Right cardiac atrium (tissue), 5 donors: ENCODE measurements around the gene WDR49. TPM values are rescaled to one million over a fixed set of nuclear protein-coding genes. Genes with fewer than 3 reads are reported as not detected.
"Not testable (repeated sequence)": the region's sequence is repeated elsewhere in the genome, so short reads cannot be mapped to it uniquely, and the experiment has no call there.

Experiments used
- ATAC-seq, 2 donors: fragments of 200-7000 bp; cut with Tn5 transposase; one replicate each; pipeline versions ENCODE4 v1.8.0 to v1.9.1; 2020; ENCODE audit warnings: moderate library complexity in 2 of 2, mild to moderate bottlenecking in 1 of 2
- DNase-seq, 3 donors: peaks; one replicate each; pipeline ENCODE4 v3.0.0-alpha.2; 2020
- H3K27ac ChIP-seq: one replicate; pipeline ENCODE4 v1.5.1; 2013; ENCODE audit warnings: mild to moderate bottlenecking, low read length, control low read depth, moderate library complexity
- H3K27me3 ChIP-seq: one replicate; pipeline ENCODE4 v1.6.1; 2013; ENCODE audit not compliant: control insufficient read depth, insufficient read depth
- H3K4me1 ChIP-seq: one replicate; pipeline ENCODE4 v1.6.1; 2013; ENCODE audit warnings: low read length; ENCODE audit not compliant: control insufficient read depth, insufficient read depth
- H3K4me3 ChIP-seq: one replicate; pipeline ENCODE4 v1.5.1; 2013; ENCODE audit warnings: low read length, control low read depth
- H3K9me3 ChIP-seq: one replicate; pipeline ENCODE4 v1.6.1; 2013; ENCODE audit warnings: low read length; ENCODE audit not compliant: control insufficient read depth
- WGBS: extraction: QIAGEN DNeasy Blood & Tissue Kit; methylation state at CpG from one replicate; pipeline ENCODE4 v1.1.7; 2013; 5-methylcytosine and 5-hydroxymethylcytosine counted together
- intact Hi-C, 4 donors: fragments of 100-400 bp; cut with DNase I; formaldehyde crosslinking; loops; one replicate each; pipeline versions ENCODE4 v1.11.0 to v1.14.0; 2022 to 2023
- polyA plus RNA-seq: library from polyadenylated mRNA; stranded (reverse); fragments of 200-250 nt; gene quantifications from one replicate; pipeline ENCODE4 v1.2.3, GENCODE V29; 2013
- total RNA-seq, 4 donors: library from RNA; stranded (reverse); fragmentation: NEBNext Ultra II Directional; extraction: Animal tissue kit (Norgen Biotek cat#: 25700); gene quantifications; one replicate each; pipeline ENCODE4 v1.2.1, GENCODE V29; 2021
- donor health status: healthy with polysubstance abuse.
- donor health status: DM: no; HTN: yes; CAD: no.
- donor health status: DM: no; HTN: no; CAD: no.
- donor health status: DM: no; HTN: yes; CAD: no; lungs with severe emphysema.
- donor health status: DM: yes; HTN: yes; CAD: no.

WDR49 gene
- total and polyA plus RNA-seq, 5 donors: 4.4 to 29.6 (median 25.3) TPM

GRCh38 chr3:167615030-167615429 is 38.7 kb downstream of the WDR49 start:
- intact Hi-C loops: no loop called here
- no peak for DNase-seq
- Histone ChIP-seq H3K4me1 (no peaks in the 10 kb centered on the region), H3K9me3 (no peaks in the 10 kb centered on the region), H3K27ac (no peak overlapping the region), H3K27me3 (no peaks in the 10 kb centered on the region), H3K4me3 (no peak overlapping the region)
- ATAC-seq: no peak
- WGBS: 84% methylated on average over 3 of the region's 3 CpGs

DNA sequence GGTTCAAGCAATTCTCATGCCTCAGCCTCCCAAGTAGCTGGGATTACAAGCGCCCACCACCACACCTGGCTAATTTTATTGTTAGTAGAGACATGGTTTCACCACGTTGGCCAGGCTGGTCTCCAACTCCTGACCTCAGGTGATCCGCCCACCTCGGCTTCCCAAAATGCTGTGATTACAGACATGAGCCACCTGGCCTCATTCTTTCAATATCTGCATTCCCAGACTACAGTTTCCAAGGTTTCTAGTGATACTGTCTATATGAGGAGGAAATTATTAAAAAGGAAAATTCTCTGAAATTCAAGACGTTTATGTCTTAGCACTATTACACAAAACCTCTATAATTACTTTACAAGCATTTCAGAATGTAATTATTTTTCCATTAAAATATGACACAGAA is 39.5 kb downstream of the WDR49 start:
- not testable (repeated sequence) for ATAC-seq, DNase-seq

DNA sequence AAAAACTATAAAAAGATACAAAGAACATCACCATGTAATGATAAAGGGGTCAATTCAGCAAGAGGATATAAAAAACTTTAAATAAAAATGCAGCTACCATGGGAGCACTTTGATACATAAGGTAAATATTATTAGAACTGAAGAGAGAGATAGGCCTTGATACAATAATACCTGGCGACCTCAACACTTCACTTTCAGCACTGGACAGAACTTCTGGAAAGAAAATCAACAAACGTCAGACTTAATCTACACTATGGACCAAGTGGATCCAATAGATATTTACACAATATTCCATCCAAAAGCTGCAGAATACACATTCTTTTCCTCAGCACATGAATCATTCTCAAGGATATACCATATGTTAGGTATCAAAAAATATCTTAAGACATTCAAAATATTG is 42.0 kb downstream of the WDR49 start:
- intact Hi-C loops: no loop called here
- WGBS: 51% methylated on average over 2 of the region's 2 CpGs
- no peaks in the 10 kb centered on the region for H3K27me3 ChIP-seq
- DNase-seq (no peak), ATAC-seq (no peak)
- no peak overlapping the region for H3K27ac ChIP-seq
- no peaks in the 10 kb centered on the region for H3K9me3 ChIP-seq
- no peak overlapping the region for H3K4me3 ChIP-seq
- no peaks in the 10 kb centered on the region for H3K4me1 ChIP-seq

More for the DNA sequence above, 39.5 kb downstream of the WDR49 start:
- H3K9me3 ChIP-seq, H3K27me3 ChIP-seq, H3K4me3 ChIP-seq, H3K27ac ChIP-seq, intact Hi-C loops, H3K4me1 ChIP-seq: not testable (repeated sequence)
- WGBS: 64% methylated on average over 5 of the region's 5 CpGs

- intact Hi-C loops: no loop called here
- no peak overlapping the region for H3K27ac ChIP-seq
Observed at GRCh38 chr3:167609156-167609555, 44.6 kb downstream of the WDR49 start.

GRCh38 chr3:167606836-167607235 is 46.9 kb downstream of the WDR49 start:
- Histone ChIP-seq H3K27ac (no peak overlapping the region), H3K4me3 (no peak overlapping the region), H3K27me3 (no peaks in the 10 kb centered on the region), H3K9me3 (no peaks in the 10 kb centered on the region), H3K4me1 (no peaks in the 10 kb centered on the region)
- no peak for DNase-seq
- intact Hi-C loops: no loop called here
- 92% methylated on average over 3 of the region's 3 CpGs for WGBS
- ATAC-seq: no peak

More at GRCh38 chr3:167609156-167609555, 44.6 kb downstream of the WDR49 start:
- H3K4me3 ChIP-seq: no peak overlapping the region
- 84% methylated on average over 5 of the region's 5 CpGs for WGBS
- no peaks in the 10 kb centered on the region for H3K27me3 ChIP-seq
- no peaks in the 10 kb centered on the region for H3K9me3 ChIP-seq
- H3K4me1 ChIP-seq: no peaks in the 10 kb centered on the region
- DNase-seq (no peak), ATAC-seq (no peak)

- intact Hi-C loops: no loop called here
- WGBS: 70% methylated on average over 2 of the region's 2 CpGs
- Histone ChIP-seq H3K9me3 (no peaks in the 10 kb centered on the region), H3K27ac (no peak overlapping the region), H3K27me3 (no peaks in the 10 kb centered on the region), H3K4me3 (no peak overlapping the region), H3K4me1 (no peaks in the 10 kb centered on the region)
- DNase-seq: no peak
- ATAC-seq: no peak
Observed at GRCh38 chr3:167605871-167606270, 47.9 kb downstream of the WDR49 start.

GRCh38 chr3:167602041-167602440 is 51.7 kb downstream of the WDR49 start:
- ATAC-seq: no peak
- no peak overlapping the region for H3K27ac ChIP-seq
- no peak overlapping the region for H3K4me3 ChIP-seq
- intact Hi-C loops: no loop called here
- WGBS: 67% methylated on average over 2 of the region's 2 CpGs
- DNase-seq: no peak
- H3K4me1 ChIP-seq: no peaks in the 10 kb centered on the region
- H3K27me3 ChIP-seq: no peaks in the 10 kb centered on the region
- no peaks in the 10 kb centered on the region for H3K9me3 ChIP-seq

GRCh38 chr3:167587651-167588050 is 66.1 kb downstream of the WDR49 start:
- no peak for DNase-seq
- no peaks in the 10 kb centered on the region for H3K27me3 ChIP-seq
- ATAC-seq: no peak
- 88% methylated on average over 3 of the region's 3 CpGs for WGBS
- H3K4me3 ChIP-seq: no peak overlapping the region
- no peak overlapping the region for H3K27ac ChIP-seq
- no peaks in the 10 kb centered on the region for H3K4me1 ChIP-seq
- intact Hi-C loops: no loop called here
- no peaks in the 10 kb centered on the region for H3K9me3 ChIP-seq

DNA sequence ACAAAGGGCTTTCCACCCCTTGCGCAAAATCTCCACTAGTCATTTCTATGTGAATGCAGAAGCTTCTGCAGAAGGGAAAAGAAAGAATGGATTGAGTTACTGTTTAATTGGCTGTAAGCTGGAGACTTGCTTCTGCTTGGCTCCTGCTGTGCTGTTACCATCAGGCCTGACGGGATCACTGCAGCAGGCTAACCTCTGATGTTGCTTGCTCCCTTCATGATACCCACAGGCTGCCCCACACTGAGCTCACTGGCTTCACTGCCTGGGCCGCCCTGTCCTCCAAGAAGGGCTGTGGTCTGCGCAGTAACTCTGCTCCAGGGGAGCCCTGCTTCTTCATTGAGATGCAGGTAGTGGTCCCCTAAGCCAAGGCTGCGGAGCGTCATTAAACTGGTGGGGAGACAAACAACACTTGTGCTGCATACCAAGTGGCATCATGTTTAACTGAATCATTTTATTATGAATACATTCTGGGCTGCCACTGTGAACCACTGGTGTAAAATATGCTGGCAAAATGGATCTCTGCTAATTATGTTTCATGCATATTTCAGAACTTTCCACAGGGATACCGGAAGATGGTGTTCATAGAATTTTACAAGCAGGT is 78.6 kb downstream of the WDR49 start:
- WGBS: 72% methylated on average over 7 of the region's 7 CpGs
- no peak overlapping the region for H3K27ac ChIP-seq
- intact Hi-C loops: no loop called here
- no peak for ATAC-seq
- no peaks in the 10 kb centered on the region for H3K27me3 ChIP-seq
- no peak overlapping the region for H3K4me3 ChIP-seq
- DNase-seq: peak in 1 of 3 donors; percentile 28
- H3K9me3 ChIP-seq: no peaks in the 10 kb centered on the region
- no peaks in the 10 kb centered on the region for H3K4me1 ChIP-seq

GRCh38 chr3:167572991-167573390 is 80.8 kb downstream of the WDR49 start:
- DNase-seq (no peak), ATAC-seq (no peak)
- Histone ChIP-seq H3K4me1 (no peaks in the 10 kb centered on the region), H3K4me3 (no peak overlapping the region), H3K9me3 (no peaks in the 10 kb centered on the region), H3K27me3 (no peaks in the 10 kb centered on the region), H3K27ac (no peak overlapping the region)
- WGBS: 67% methylated on average over 2 of the region's 2 CpGs
- intact Hi-C loops: no loop called here

DNA sequence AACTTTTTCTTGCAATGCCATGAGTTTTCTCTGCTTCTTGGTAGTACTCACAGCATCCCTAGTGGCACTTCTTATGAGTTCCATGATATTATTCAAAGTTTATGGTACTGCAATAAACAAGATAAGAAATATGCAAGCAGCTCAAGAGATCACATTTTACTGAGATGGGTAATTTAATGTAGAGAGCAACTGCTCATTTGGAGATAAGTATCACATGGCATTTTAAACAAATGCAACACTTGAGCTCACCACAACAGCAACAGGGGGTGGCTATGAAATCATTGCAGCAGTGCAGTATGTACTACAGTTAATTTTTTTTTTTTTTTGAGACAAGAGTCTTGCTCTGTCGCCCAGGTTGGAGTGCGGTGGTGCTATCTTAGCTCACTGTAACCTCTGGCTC is 85.1 kb downstream of the WDR49 start:
- intact Hi-C loops: no loop called here
- ATAC-seq (no peak), DNase-seq (no peak)
- 91% methylated on average over 2 of the region's 2 CpGs for WGBS
- H3K27me3 ChIP-seq: no peaks in the 10 kb centered on the region
- H3K9me3 ChIP-seq: no peaks in the 10 kb centered on the region
- no peak overlapping the region for H3K4me3 ChIP-seq
- H3K27ac ChIP-seq: no peak overlapping the region
- H3K4me1 ChIP-seq: no peaks in the 10 kb centered on the region

- intact Hi-C loops: no loop called here
- H3K9me3 ChIP-seq: no peaks in the 10 kb centered on the region
- H3K4me1 ChIP-seq: no peaks in the 10 kb centered on the region
- no peaks in the 10 kb centered on the region for H3K27me3 ChIP-seq
- H3K4me3 ChIP-seq: no peak overlapping the region
- no peak for DNase-seq
- WGBS: 85% methylated on average over 1 of the region's 1 CpG
- no peak for ATAC-seq
- no peak overlapping the region for H3K27ac ChIP-seq
Observed at GRCh38 chr3:167565489-167565888, 88.3 kb downstream of the WDR49 start.
